AG08396 (cell line): Measurements from ENCODE around the gene SLC24A3.
"Not testable (repeated sequence)": the region's sequence is repeated elsewhere in the genome, so short reads cannot be mapped to it uniquely, and the experiment has no call there.

Experiments
- DNase-seq: peaks from one replicate; pipeline ENCODE4 v3.0.0; 2012; ENCODE audit warnings: low spot score, mixed read lengths

Gene SLC24A3

GRCh38 chr20:19631410-19631809 lies 419.0 kb downstream of the SLC24A3 start:
- no peak for DNase-seq

- DNase-seq, result peak; percentile 70
Measured at GRCh38 chr20:19633985-19634384, 421.5 kb downstream of the SLC24A3 start.

- not testable (repeated sequence) for DNase-seq
Measured at GRCh38 chr20:19639471-19640045, 427.1 kb downstream of the SLC24A3 start.

GRCh38 chr20:19642860-19643259 lies 430.4 kb downstream of the SLC24A3 start:
- DNase-seq, result no peak

GRCh38 chr20:19644085-19644484 lies 431.6 kb downstream of the SLC24A3 start:
- DNase-seq, result no peak

- DNase-seq, result no peak
Measured at GRCh38 chr20:19646963-19647362, 434.5 kb downstream of the SLC24A3 start.

- no peak for DNase-seq
Measured at GRCh38 chr20:19648024-19648423, 435.6 kb downstream of the SLC24A3 start.

- no peak for DNase-seq
Measured at GRCh38 chr20:19649041-19649440, 436.6 kb downstream of the SLC24A3 start.

- no peak for DNase-seq
Measured at GRCh38 chr20:19652591-19653026, 440.2 kb downstream of the SLC24A3 start.

- no peak for DNase-seq
Measured at GRCh38 chr20:19653327-19653726, 440.9 kb downstream of the SLC24A3 start.

- no peak for DNase-seq
Measured at GRCh38 chr20:19654921-19655320, 442.5 kb downstream of the SLC24A3 start.

GRCh38 chr20:19658137-19658536 lies 445.7 kb downstream of the SLC24A3 start:
- DNase-seq, result no peak

GRCh38 chr20:19659448-19659847 lies 447.0 kb downstream of the SLC24A3 start:
- no peak for DNase-seq

- DNase-seq, result no peak
Measured at GRCh38 chr20:19660808-19661378, 448.5 kb downstream of the SLC24A3 start.

GRCh38 chr20:19661717-19662636 lies 449.5 kb downstream of the SLC24A3 start:
- DNase-seq, result peak; percentile 70

GRCh38 chr20:19662637-19662995 lies 450.2 kb downstream of the SLC24A3 start:
- no peak for DNase-seq

- no peak for DNase-seq
Measured at GRCh38 chr20:19668418-19668817, 456.0 kb downstream of the SLC24A3 start.

- no peak for DNase-seq
Measured at GRCh38 chr20:19670829-19671228, 458.4 kb downstream of the SLC24A3 start.

GRCh38 chr20:19671374-19671773 lies 458.9 kb downstream of the SLC24A3 start:
- no peak for DNase-seq

- no peak for DNase-seq
Measured at GRCh38 chr20:19672498-19672897, 460.1 kb downstream of the SLC24A3 start.

- DNase-seq, result no peak
Measured at GRCh38 chr20:19673575-19673974, 461.1 kb downstream of the SLC24A3 start.

GRCh38 chr20:19676202-19676601 lies 463.8 kb downstream of the SLC24A3 start:
- no peak for DNase-seq

GRCh38 chr20:19677336-19677735 lies 464.9 kb downstream of the SLC24A3 start:
- DNase-seq, result no peak
